Colonic mucosa (tissue), 4 donors: ENCODE data around the gene SELENON. TPM values are rescaled to one million over a fixed set of nuclear protein-coding genes. Genes with fewer than 3 reads are reported as not detected.

Experiments used
- DNase-seq: peaks from one replicate; pipeline ENCODE4 v3.0.0-alpha.2; 2020
- H3K27ac ChIP-seq: fragments of 200-600 bp; one replicate; pipeline ENCODE4 v1.8.0; 2021
- H3K27me3 ChIP-seq: fragments of 200-600 bp; one replicate; pipeline ENCODE4 v1.8.0; 2021
- H3K36me3 ChIP-seq: fragments of 200-600 bp; one replicate; pipeline ENCODE4 v1.8.0; 2021
- H3K4me1 ChIP-seq: fragments of 200-600 bp; one replicate; pipeline ENCODE4 v1.8.0; 2021; ENCODE audit warnings: mild to moderate bottlenecking
- H3K4me3 ChIP-seq: fragments of 200-600 bp; one replicate; pipeline ENCODE4 v1.8.0; 2021
- H3K9ac ChIP-seq, 2 donors: one replicate each; pipeline ENCODE4 v1.7.0; 2013; ENCODE audit warnings: control low read depth in 2 of 2, low read depth in 2 of 2, low read length in 2 of 2
- H3K9me3 ChIP-seq: fragments of 200-600 bp; one replicate; pipeline ENCODE4 v1.8.0; 2021
- CTCF ChIP-seq: fragments of 200-600 bp; IDR thresholded peaks from one replicate; pipeline ENCODE4 v1.8.0; 2022; ENCODE audit warnings: antibody characterized with exemption, mild to moderate bottlenecking
- intact Hi-C: fragments of 100-400 bp; cut with DNase I; formaldehyde crosslinking; loops from one replicate; pipeline ENCODE4 v1.14.1; 2022
- total RNA-seq, 2 donors: library from RNA; stranded (reverse); fragmentation: NEBNext Ultra II Directional in 1 of 2; extraction: Animal tissue kit (Norgen Biotek cat#: 25700) in 1 of 2; gene quantifications; one replicate each; pipeline ENCODE4 v1.2.1, GENCODE V29; 2021
- donor health status: healthy.
- donor health status: DM: no; HTN: no; CAD: no.
- donor health status: DM: no; HTN: no; CAD: no.

SELENON gene
- total RNA-seq, 2 donors from 2014 or later, result 39.6 to 43.3 TPM

GRCh38 chr1:25767437-25767770 lies 32.6 kb upstream of the SELENON start:
- TF ChIP-seq CTCF, result no peak
- intact Hi-C loops, result no loop called here

GRCh38 chr1:25768999-25769398 lies 31.0 kb upstream of the SELENON start:
- DNase-seq, result no peak
- peaks cover 11% of the 10 kb centered on the region for H3K4me1 ChIP-seq
- no peak overlapping the region for H3K9ac ChIP-seq
- intact Hi-C loops, result no loop called here
- H3K4me3 ChIP-seq, result no peak overlapping the region
- no peaks in the 10 kb centered on the region for H3K36me3 ChIP-seq
- H3K27ac ChIP-seq, result no peak overlapping the region
- H3K27me3 ChIP-seq, result no peaks in the 10 kb centered on the region
- no peak for TF ChIP-seq CTCF
- no peaks in the 10 kb centered on the region for H3K9me3 ChIP-seq

More at GRCh38 chr1:25767437-25767770, 32.6 kb upstream of the SELENON start:
- Histone ChIP-seq H3K4me1 (peaks cover 6% of the 10 kb centered on the region), H3K9ac (no peak overlapping the region), H3K36me3 (no peaks in the 10 kb centered on the region), H3K27ac (no peak overlapping the region), H3K27me3 (no peaks in the 10 kb centered on the region), H3K4me3 (no peak overlapping the region), H3K9me3 (no peaks in the 10 kb centered on the region)
- no peak for DNase-seq

GRCh38 chr1:25769625-25770383 lies 30.2 kb upstream of the SELENON start:
- Histone ChIP-seq H3K36me3 (no peaks in the 10 kb centered on the region), H3K27me3 (no peaks in the 10 kb centered on the region), H3K9ac (no peak overlapping the region), H3K4me1 (peaks cover 16% of the 10 kb centered on the region), H3K4me3 (no peak overlapping the region), H3K27ac (no peak overlapping the region), H3K9me3 (no peaks in the 10 kb centered on the region)
- no peak for DNase-seq
- intact Hi-C loops, result no loop called here
- TF ChIP-seq CTCF, result no peak

GRCh38 chr1:25770541-25771220 lies 29.3 kb upstream of the SELENON start:
- no peaks in the 10 kb centered on the region for H3K27me3 ChIP-seq
- no peaks in the 10 kb centered on the region for H3K36me3 ChIP-seq
- H3K4me1 ChIP-seq, result peaks cover 16% of the 10 kb centered on the region
- H3K4me3 ChIP-seq, result no peak overlapping the region
- no peak overlapping the region for H3K27ac ChIP-seq
- intact Hi-C loops, result no loop called here
- H3K9ac ChIP-seq, result peak overlapping the region in 1 of 2 donors; percentile 0
- no peaks in the 10 kb centered on the region for H3K9me3 ChIP-seq
- TF ChIP-seq CTCF, result no peak
- no peak for DNase-seq

GRCh38 chr1:25771221-25772114 lies 28.5 kb upstream of the SELENON start:
- Histone ChIP-seq H3K36me3 (no peaks in the 10 kb centered on the region), H3K9me3 (no peaks in the 10 kb centered on the region), H3K27ac (no peak overlapping the region), H3K4me3 (no peak overlapping the region), H3K4me1 (peaks cover 16% of the 10 kb centered on the region), H3K27me3 (no peaks in the 10 kb centered on the region), H3K9ac (peak overlapping the region in 1 of 2 donors; percentile 0)
- intact Hi-C loops, result no loop called here
- DNase-seq, result peak; percentile 65
- no peak for TF ChIP-seq CTCF
